Breast epithelium (tissue), 4 donors: ENCODE data around the gene BUB3. TPM values are rescaled to one million over a fixed set of nuclear protein-coding genes. Genes with fewer than 3 reads are reported as not detected.

Experiments
- DNase-seq, 2 donors: peaks; one replicate each; pipeline ENCODE4 v3.0.0-alpha.2; 2019; ENCODE audit warnings: low spot score in 2 of 2
- H3K27ac ChIP-seq, 2 donors: fragments of 200-600 bp; sonication (generic) in 1 of 2; one replicate each; pipeline ENCODE4 v1.5.1; 2016 to 2019; ENCODE audit warnings: mild to moderate bottlenecking in 1 of 2
- H3K27me3 ChIP-seq, 2 donors: fragments of 200-600 bp; sonication (generic) in 1 of 2; one replicate each; pipeline versions ENCODE4 v1.5.1 to v1.6.0; 2017 to 2019; ENCODE audit warnings: control low read depth in 1 of 2, mild to moderate bottlenecking in 1 of 2
- H3K36me3 ChIP-seq: fragments of 200-600 bp; one replicate; pipeline ENCODE4 v1.5.1; 2019
- H3K4me1 ChIP-seq, 2 donors: fragments of 200-600 bp; sonication (generic); one replicate each; pipeline ENCODE4 v1.5.1; 2016 to 2019; ENCODE audit warnings: control low read depth in 1 of 2
- H3K4me3 ChIP-seq, 3 donors: fragments of 200-600 bp; sonication (generic); 1 replicate in 2 of 3; 2 replicates in 1 of 3; pipeline ENCODE4 v1.5.1; 2016 to 2019; ENCODE audit warnings: mild to moderate bottlenecking in 3 of 3, moderate library complexity in 2 of 3
- H3K9me3 ChIP-seq, 2 donors: fragments of 200-600 bp; sonication (generic) in 1 of 2; one replicate each; pipeline ENCODE4 v1.5.1; 2016 to 2019; ENCODE audit warnings: control low read depth in 1 of 2
- CTCF ChIP-seq, 3 donors: fragments of 450-650 bp; IDR thresholded peaks; one replicate each; pipeline ENCODE4 v1.5.1; 2016 to 2017; ENCODE audit warnings: antibody characterized with exemption in 3 of 3, mild to moderate bottlenecking in 3 of 3, moderate library complexity in 3 of 3
- POLR2A ChIP-seq: fragments of 450-650 bp; IDR thresholded peaks from one replicate; pipeline ENCODE4 v1.6.1; 2016; ENCODE audit warnings: antibody characterized with exemption, mild to moderate bottlenecking, moderate library complexity
- POLR2AphosphoS5 ChIP-seq, 3 donors: sonication (generic); formaldehyde crosslinking; IDR thresholded peaks; one replicate each; pipeline ENCODE4 v1.6.1; 2017; ENCODE audit warnings: antibody characterized with exemption in 3 of 3
- intact Hi-C: fragments of 100-400 bp; cut with DNase I; formaldehyde crosslinking; loops from one replicate; pipeline ENCODE4 v1.15.1; 2023; ENCODE audit warnings: low total_unique reads
- total RNA-seq, 3 donors: library from RNA; depleted of rRNA; stranded (reverse); fragments of >200 nt; gene quantifications; one replicate each; pipeline ENCODE4 v1.1.0, GENCODE V29; 2016

BUB3 gene
- total RNA-seq, 3 donors from 2014 or later: 96.4 to 100 (median 98.1) TPM

GRCh38 chr10:123147635-123148413, 6.4 kb upstream of the BUB3 start, which contains the start of gene HMX2:
HMX2 (plus strand) TSS chr10:123148136; CDS start chr10:123148379, 243 bp downstream.
- Histone ChIP-seq H3K9me3 (no peaks in the 10 kb centered on the region), H3K27ac (no peak within 1 kb of the TSS), H3K27me3 (peaks cover 20 to 100% of the 10 kb centered on the region in 2 donors), H3K4me1 (peaks cover 5 to 40% of the 10 kb centered on the region in 2 donors), H3K4me3 (peak within 1 kb of the TSS in 2 of 3 donors; percentile 13 to 48), H3K36me3 (no peaks in the 10 kb centered on the region)
- no peak for TF ChIP-seq POLR2A
- no peak for DNase-seq
- intact Hi-C loops: no loop called here

GRCh38 chr10:123148414-123149161, 5.6 kb upstream of the BUB3 start:
- H3K4me3 ChIP-seq: peak overlapping the region in 2 of 3 donors; percentile 13 to 48
- H3K9me3 ChIP-seq: no peaks in the 10 kb centered on the region
- no peak overlapping the region for H3K27ac ChIP-seq
- H3K27me3 ChIP-seq: peaks cover 20 to 99% of the 10 kb centered on the region in 2 donors
- H3K36me3 ChIP-seq: no peaks in the 10 kb centered on the region
- TF ChIP-seq POLR2AphosphoS5 (IDR thresholded peaks at IDR 0.05) (no peak), POLR2A (no peak), CTCF (IDR thresholded peaks at IDR 0.05) (no peak)
- intact Hi-C loops: no loop called here
- peaks cover 5 to 40% of the 10 kb centered on the region in 2 donors for H3K4me1 ChIP-seq
- no peak for DNase-seq

- intact Hi-C loops: no loop called here
- peak overlapping the region in 2 of 3 donors; percentile 36 to 60 for H3K4me3 ChIP-seq
- TF ChIP-seq POLR2A: no peak
- H3K27ac ChIP-seq: no peak overlapping the region
- H3K27me3 ChIP-seq: peaks cover 20 to 93% of the 10 kb centered on the region in 2 donors
- no peaks in the 10 kb centered on the region for H3K9me3 ChIP-seq
- H3K36me3 ChIP-seq: no peaks in the 10 kb centered on the region
- H3K4me1 ChIP-seq: peaks cover 5 to 40% of the 10 kb centered on the region in 2 donors
- DNase-seq: no peak
Measured at GRCh38 chr10:123149162-123149567, 5.0 kb upstream of the BUB3 start.

GRCh38 chr10:123149568-123150270, 4.5 kb upstream of the BUB3 start:
- no peaks in the 10 kb centered on the region for H3K9me3 ChIP-seq
- no peak for TF ChIP-seq CTCF (IDR thresholded peaks at IDR 0.05)
- TF ChIP-seq POLR2A: no peak
- TF ChIP-seq POLR2AphosphoS5 (IDR thresholded peaks at IDR 0.05): no peak
- peaks cover 5 to 40% of the 10 kb centered on the region in 2 donors for H3K4me1 ChIP-seq
- peak overlapping the region; percentile 24 to 60 (median 36) for H3K4me3 ChIP-seq
- peaks cover 20 to 88% of the 10 kb centered on the region in 2 donors for H3K27me3 ChIP-seq
- intact Hi-C loops: no loop called here
- no peaks in the 10 kb centered on the region for H3K36me3 ChIP-seq
- no peak for DNase-seq
- no peak overlapping the region for H3K27ac ChIP-seq

GRCh38 chr10:123150271-123150985, 3.8 kb upstream of the BUB3 start:
- Histone ChIP-seq H3K36me3 (no peaks in the 10 kb centered on the region), H3K27me3 (peaks cover 20 to 81% of the 10 kb centered on the region in 2 donors), H3K4me1 (peaks cover 5 to 40% of the 10 kb centered on the region in 2 donors), H3K9me3 (no peaks in the 10 kb centered on the region), H3K4me3 (peak overlapping the region in 2 of 3 donors; percentile 36 to 60), H3K27ac (no peak overlapping the region)
- intact Hi-C loops: no loop called here
- no peak for DNase-seq
- no peak for TF ChIP-seq POLR2A
- no peak for TF ChIP-seq CTCF (IDR thresholded peaks at IDR 0.05)
- no peak for TF ChIP-seq POLR2AphosphoS5 (IDR thresholded peaks at IDR 0.05)
